ENCODE data around the gene PLCB2.

- TF ChIP-seq CTCF (IDR thresholded peaks at IDR 0.05; ENCODE audit: poor library complexity, severe bottlenecking) = no peak
- no peak for TF ChIP-seq RAD21 (conservative IDR thresholded peaks at IDR 0.05)
- TF ChIP-seq EZH2 (IDR thresholded peaks at IDR 0.05; ENCODE audit: borderline replicate concordance, insufficient read depth, low read length, poor library complexity, severe bottlenecking) = no peak
- TF ChIP-seq POLR2AphosphoS5 (IDR thresholded peaks at IDR 0.05) = no peak
- no peak for TF ChIP-seq MXI1 (conservative IDR thresholded peaks at IDR 0.05; ENCODE audit: poor library complexity, severe bottlenecking)
Measured at GRCh38 chr15:40349163-40349562, 41.4 kb upstream of the PLCB2 start.
